Adipocyte (in vitro differentiated cells): ENCODE data around the gene EEF1AKMT3.
"Not testable (repeated sequence)": the region's sequence is repeated elsewhere in the genome, so short reads cannot be mapped to it uniquely, and the experiment has no call there.

ENCODE experiments used
- DNase-seq: peaks from one replicate; pipeline ENCODE4 v3.0.0-alpha.2; 2015; ENCODE audit warnings: low read depth
- H3K27me3 ChIP-seq: replicated peaks from 2 replicates; pipeline ENCODE4 v1.7.0; 2013; ENCODE audit warnings: mild to moderate bottlenecking, low read length, moderate library complexity; ENCODE audit not compliant: control insufficient read depth, insufficient read depth
- H3K36me3 ChIP-seq: 2 replicates; pipeline ENCODE4 v1.7.0; 2013; ENCODE audit warnings: low read length, mild to moderate bottlenecking, moderate library complexity; ENCODE audit not compliant: control insufficient read depth, insufficient read depth, severe bottlenecking
- H3K4me1 ChIP-seq: 2 replicates; pipeline ENCODE4 v1.7.0; 2013; ENCODE audit warnings: mild to moderate bottlenecking, low read length, moderate library complexity; ENCODE audit not compliant: control insufficient read depth, insufficient read depth
- H3K4me3 ChIP-seq: 2 replicates; pipeline ENCODE4 v1.7.0; 2013; ENCODE audit warnings: mild to moderate bottlenecking, low read length, moderate library complexity
- H3K9ac ChIP-seq: 2 replicates; pipeline ENCODE4 v1.7.0; 2013; ENCODE audit warnings: mild to moderate bottlenecking, low read length, moderate library complexity
- H3K9me3 ChIP-seq: 2 replicates; pipeline ENCODE4 v1.7.0; 2013; ENCODE audit warnings: mild to moderate bottlenecking, low read length, moderate library complexity; ENCODE audit not compliant: control insufficient read depth

EEF1AKMT3 gene

GRCh38 chr12:57771873-57772428 is 463 bp upstream of the EEF1AKMT3 start, which contains the start of gene METTL1:
TSS of gene METTL1 (minus strand) at chr12:57772105. CDS start at chr12:57772083, 22 bp downstream.
- Histone ChIP-seq H3K9ac (peak within 1 kb of the TSS; percentile 94), H3K4me3 (peak within 1 kb of the TSS; percentile 95), H3K36me3 (peaks cover 35% of the 10 kb centered on the region), H3K9me3 (no peaks in the 10 kb centered on the region), H3K4me1 (peaks cover 22% of the 10 kb centered on the region), H3K27me3 (peaks cover 7% of the 10 kb centered on the region)
- DNase-seq = peak; percentile 98

- H3K4me3 ChIP-seq, H3K27me3 ChIP-seq, DNase-seq, H3K9ac ChIP-seq, H3K9me3 ChIP-seq: not testable (repeated sequence)
- Histone ChIP-seq H3K4me1 (peaks cover 19% of the 10 kb centered on the region), H3K36me3 (peaks cover 20% of the 10 kb centered on the region)
Observed at GRCh38 chr12:57774634-57775033, 2.2 kb downstream of the EEF1AKMT3 start.

DNA sequence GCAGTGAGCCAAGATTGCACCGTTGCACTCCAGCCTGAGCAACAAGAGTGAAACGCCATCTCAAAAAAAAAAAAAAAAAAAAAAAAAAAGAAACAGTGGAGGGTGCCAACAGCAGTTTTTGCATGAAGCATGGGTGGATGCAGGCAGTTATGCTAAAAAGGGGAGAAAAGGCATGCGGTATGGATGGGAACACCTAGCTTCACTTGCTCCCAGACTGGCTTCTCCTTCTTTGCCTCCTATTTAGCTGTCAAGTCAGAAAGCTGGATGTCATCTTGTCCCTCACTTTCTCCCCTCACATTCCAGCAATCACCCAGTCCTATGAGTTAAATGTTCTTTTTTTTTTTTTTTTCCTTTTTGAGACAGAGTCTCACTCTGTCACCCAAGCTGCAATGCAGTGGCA is 2.6 kb downstream of the EEF1AKMT3 start:
- no peak overlapping the region for H3K9ac ChIP-seq
- DNase-seq = no peak
- no peaks in the 10 kb centered on the region for H3K27me3 ChIP-seq
- H3K36me3 ChIP-seq = peaks cover 15% of the 10 kb centered on the region
- peaks cover 20% of the 10 kb centered on the region for H3K4me1 ChIP-seq
- H3K4me3 ChIP-seq = no peak overlapping the region
- no peaks in the 10 kb centered on the region for H3K9me3 ChIP-seq

- Histone ChIP-seq H3K9me3 (no peaks in the 10 kb centered on the region), H3K4me3 (no peak overlapping the region), H3K4me1 (peaks cover 19% of the 10 kb centered on the region), H3K27me3 (no peaks in the 10 kb centered on the region), H3K9ac (no peak overlapping the region), H3K36me3 (peaks cover 12% of the 10 kb centered on the region)
- no peak for DNase-seq
Observed at GRCh38 chr12:57775563-57776246, 3.3 kb downstream of the EEF1AKMT3 start.

GRCh38 chr12:57776247-57776587 is 3.8 kb downstream of the EEF1AKMT3 start:
- no peak for DNase-seq
- Histone ChIP-seq H3K9ac (no peak overlapping the region), H3K4me3 (no peak overlapping the region), H3K27me3 (no peaks in the 10 kb centered on the region), H3K4me1 (peaks cover 14% of the 10 kb centered on the region), H3K9me3 (no peaks in the 10 kb centered on the region), H3K36me3 (peaks cover 11% of the 10 kb centered on the region)

DNA sequence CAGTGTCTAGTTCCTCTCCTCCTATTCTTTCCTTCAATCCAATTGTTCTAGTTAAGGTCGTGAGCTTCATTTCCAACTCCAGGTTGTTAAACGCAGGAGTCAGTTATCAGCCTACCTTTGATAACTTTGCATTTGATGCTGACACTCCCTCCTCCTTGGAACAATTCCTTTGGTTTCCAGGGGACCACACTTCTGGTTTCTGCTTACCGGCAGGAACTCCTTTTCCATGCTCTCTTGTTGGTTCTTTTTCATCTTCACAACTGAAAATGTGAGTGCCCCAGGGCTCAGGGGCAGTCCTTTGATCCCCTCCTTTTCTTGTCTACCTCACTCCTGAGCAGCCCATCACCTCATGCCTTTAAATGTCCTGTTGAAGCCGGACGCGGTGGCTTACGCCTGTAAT is 5.0 kb downstream of the EEF1AKMT3 start:
- Histone ChIP-seq H3K4me3 (no peak overlapping the region), H3K9me3 (no peaks in the 10 kb centered on the region), H3K36me3 (peaks cover 11% of the 10 kb centered on the region), H3K9ac (no peak overlapping the region), H3K4me1 (peaks cover 10% of the 10 kb centered on the region), H3K27me3 (no peaks in the 10 kb centered on the region)
- no peak for DNase-seq

- Histone ChIP-seq H3K9ac (no peak overlapping the region), H3K9me3 (no peaks in the 10 kb centered on the region), H3K36me3 (peaks cover 11% of the 10 kb centered on the region), H3K4me1 (peaks cover 10% of the 10 kb centered on the region), H3K4me3 (no peak overlapping the region), H3K27me3 (no peaks in the 10 kb centered on the region)
- no peak for DNase-seq
Observed at GRCh38 chr12:57777911-57778310, 5.5 kb downstream of the EEF1AKMT3 start.

DNA sequence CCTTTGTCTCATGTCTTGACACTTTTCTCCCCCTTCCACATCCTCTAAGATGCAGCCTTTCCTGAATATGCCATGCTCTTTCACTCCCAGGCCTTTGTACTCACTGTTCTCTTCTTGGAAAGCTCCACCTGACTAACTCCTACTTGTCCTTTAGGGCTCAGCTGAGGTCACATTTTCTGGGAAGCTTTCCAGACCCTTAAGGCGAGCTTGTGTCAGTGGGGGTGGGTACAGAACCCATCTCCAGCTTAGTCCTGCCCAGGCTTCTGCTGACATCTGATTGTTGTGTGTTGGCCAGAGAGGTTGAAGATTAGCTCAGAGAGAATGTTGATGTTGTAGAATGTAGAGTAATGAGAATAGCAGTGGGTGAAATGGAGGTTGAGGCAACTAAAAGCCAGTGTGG is 7.3 kb downstream of the EEF1AKMT3 start:
- no peak overlapping the region for H3K9ac ChIP-seq
- H3K27me3 ChIP-seq = no peaks in the 10 kb centered on the region
- no peaks in the 10 kb centered on the region for H3K9me3 ChIP-seq
- H3K4me1 ChIP-seq = peaks cover 9% of the 10 kb centered on the region
- no peak for DNase-seq
- no peak overlapping the region for H3K4me3 ChIP-seq
- H3K36me3 ChIP-seq = peaks cover 16% of the 10 kb centered on the region

DNA sequence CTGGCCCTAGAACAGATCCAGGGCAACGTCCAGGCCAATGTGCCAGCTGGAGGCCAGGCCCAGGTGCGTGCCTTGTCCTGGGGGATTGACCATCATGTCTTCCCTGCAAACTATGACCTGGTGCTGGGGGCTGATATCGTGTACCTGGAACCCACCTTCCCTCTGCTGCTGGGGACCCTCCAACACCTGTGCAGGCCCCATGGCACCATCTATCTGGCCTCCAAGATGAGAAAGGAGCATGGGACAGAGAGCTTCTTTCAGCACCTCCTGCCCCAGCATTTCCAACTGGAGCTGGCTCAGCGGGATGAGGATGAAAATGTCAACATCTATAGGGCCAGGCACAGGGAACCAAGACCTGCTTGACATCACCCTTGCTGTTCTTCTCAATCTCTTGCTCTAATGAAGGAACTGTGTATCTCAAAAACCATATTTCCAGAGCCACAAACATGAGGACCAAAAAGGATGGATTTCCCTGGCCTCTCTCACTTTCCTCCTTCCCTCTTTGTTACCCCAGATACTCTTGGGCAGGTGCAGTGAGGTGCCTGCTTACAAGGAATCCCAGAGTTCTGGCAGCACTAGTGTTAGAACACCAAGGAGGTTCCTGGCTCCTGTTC is 8.0 kb downstream of the EEF1AKMT3 start:
- Histone ChIP-seq H3K9ac (no peak overlapping the region), H3K36me3 (peaks cover 19% of the 10 kb centered on the region), H3K4me3 (no peak overlapping the region), H3K27me3 (no peaks in the 10 kb centered on the region), H3K9me3 (no peaks in the 10 kb centered on the region), H3K4me1 (peaks cover 9% of the 10 kb centered on the region)
- no peak for DNase-seq

DNA sequence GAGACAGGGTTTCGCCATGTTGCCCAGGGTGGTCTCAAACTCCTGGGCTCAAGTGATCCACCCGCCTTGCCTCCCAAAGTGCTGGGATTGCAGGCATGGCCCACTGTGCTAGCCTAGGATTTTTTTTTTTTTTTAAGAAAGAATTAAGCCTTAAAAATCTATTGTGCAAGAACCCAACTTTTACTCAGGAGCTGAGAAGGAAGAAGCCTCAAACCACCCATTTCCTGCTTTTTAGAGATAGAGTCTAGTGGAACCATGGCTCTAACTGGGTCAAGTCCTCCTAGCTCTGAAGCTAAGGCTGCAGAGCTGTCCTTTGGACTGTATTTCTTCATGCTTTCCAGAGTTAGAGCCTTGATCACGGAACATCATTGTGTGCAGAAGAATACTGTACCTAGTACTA is 8.8 kb downstream of the EEF1AKMT3 start:
- peaks cover 19% of the 10 kb centered on the region for H3K36me3 ChIP-seq

GRCh38 chr12:57781801-57782200 is 9.4 kb downstream of the EEF1AKMT3 start:
- H3K9ac ChIP-seq = no peak overlapping the region
- H3K36me3 ChIP-seq = peaks cover 24% of the 10 kb centered on the region
- DNase-seq = no peak
- no peaks in the 10 kb centered on the region for H3K27me3 ChIP-seq
- no peaks in the 10 kb centered on the region for H3K9me3 ChIP-seq
- no peak overlapping the region for H3K4me3 ChIP-seq
- H3K4me1 ChIP-seq = peaks cover 9% of the 10 kb centered on the region

More for the DNA sequence above, 8.8 kb downstream of the EEF1AKMT3 start:
- Histone ChIP-seq H3K9ac (no peak overlapping the region), H3K9me3 (no peaks in the 10 kb centered on the region), H3K4me1 (peaks cover 9% of the 10 kb centered on the region), H3K27me3 (no peaks in the 10 kb centered on the region), H3K4me3 (no peak overlapping the region)
- no peak for DNase-seq
